GM21619 (cell line): ENCODE results near the gene DMRTC1B.
"Not testable (repeated sequence)": the region's sequence is repeated elsewhere in the genome, so short reads cannot be mapped to it uniquely, and the experiment has no call there.

Experiments used
- ATAC-seq: cut with Tn5 transposase; IDR thresholded peaks from one replicate; pipeline ENCODE4 v1.9.1; 2021; ENCODE audit not compliant: unreplicated experiment

The DMRTC1B gene, protein sequence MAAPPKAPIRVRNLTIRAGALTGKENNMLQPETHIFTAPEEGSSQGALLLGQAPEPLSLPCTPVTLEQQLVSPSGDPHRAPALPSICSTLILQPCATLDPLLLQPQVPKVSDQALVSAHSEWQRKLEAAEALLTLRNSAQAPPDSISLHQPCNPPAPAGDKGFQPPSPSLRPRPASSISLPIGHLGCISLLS

DNA sequence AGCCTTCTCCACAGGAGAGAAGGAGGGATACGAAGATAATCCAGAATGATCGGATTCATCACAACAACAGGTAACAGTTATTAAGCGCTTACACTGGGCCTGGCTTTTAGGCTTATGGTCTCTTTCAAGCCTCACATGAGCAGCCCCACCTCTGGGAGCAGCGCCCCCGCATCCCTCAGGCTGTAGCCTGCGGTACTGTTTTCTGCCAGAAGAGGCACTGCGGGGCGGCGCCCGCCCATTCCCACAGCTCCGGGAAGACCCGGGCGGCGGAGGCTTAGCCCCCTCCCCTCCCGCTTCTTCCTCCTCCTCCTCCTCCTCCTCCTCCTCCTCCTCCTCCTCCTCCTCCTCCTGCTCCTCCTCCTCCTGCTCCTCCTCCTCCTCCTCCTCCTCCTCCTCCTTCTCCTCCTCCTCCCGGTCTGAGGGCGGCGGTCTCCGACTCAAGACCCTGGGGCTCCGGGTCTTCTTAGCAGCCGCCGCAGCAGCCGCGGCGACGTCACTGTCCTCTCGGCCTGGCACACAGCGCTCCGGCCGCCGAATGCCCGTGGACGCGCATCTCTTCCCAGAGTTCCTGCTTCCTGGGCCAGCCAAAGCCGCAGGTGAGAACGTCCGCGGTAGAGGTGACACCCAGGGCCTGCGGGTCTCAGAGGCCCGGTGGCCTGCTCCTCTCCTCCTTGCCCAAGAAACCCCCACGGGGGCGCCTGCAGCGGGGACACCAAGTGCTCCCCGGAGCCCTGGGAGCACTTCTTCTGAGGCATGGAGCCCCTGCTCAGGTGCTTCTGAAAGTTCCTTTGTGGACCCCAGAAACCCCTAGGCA, at the start of gene DMRTC1B:
TSS of gene DMRTC1B (plus strand) at position 238 of the 814 bp plus-strand sequence. CDS start 68,246 bp downstream, outside the sequence.
- peak; percentile 77 for ATAC-seq

DNA sequence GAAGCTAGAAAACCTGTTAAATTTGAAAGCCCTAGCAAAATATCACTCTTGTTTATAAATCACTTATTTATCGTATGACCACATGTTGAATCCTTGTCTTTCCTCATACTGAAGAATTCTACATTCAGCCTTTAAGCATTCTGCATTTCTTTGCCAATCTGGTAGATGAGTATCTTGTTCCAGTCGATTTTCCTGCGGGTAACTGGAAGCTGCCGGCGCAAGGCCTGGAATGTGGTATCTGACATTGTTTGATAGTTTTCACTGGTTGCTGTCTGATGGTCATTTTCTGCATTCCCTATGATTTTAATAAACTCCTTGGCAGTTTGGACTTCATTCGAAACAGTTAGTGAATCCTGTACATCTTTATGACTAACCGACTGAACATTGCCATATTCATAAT, 48.8 kb upstream of the DMRTC1B start:
- ATAC-seq = no peak

DNA sequence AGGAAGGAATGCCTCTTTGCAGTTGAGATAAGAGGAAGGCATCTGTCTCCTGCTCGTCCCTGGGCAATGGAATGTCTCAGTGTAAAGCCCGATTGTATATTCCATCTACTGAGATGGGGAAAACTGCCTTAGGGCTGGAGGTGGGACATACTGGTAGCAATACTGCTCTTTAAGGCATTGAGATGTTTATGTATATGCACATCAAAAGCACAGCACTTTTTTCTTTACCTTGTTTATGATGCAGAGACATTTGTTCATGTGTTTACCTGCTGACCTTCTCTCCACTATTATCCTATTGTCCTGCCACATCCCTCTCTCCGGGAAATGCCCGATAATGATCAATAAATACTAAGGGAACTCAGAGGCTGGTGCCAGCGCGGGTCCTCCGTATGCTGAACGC, 43.1 kb upstream of the DMRTC1B start:
- ATAC-seq = not testable (repeated sequence)

DNA sequence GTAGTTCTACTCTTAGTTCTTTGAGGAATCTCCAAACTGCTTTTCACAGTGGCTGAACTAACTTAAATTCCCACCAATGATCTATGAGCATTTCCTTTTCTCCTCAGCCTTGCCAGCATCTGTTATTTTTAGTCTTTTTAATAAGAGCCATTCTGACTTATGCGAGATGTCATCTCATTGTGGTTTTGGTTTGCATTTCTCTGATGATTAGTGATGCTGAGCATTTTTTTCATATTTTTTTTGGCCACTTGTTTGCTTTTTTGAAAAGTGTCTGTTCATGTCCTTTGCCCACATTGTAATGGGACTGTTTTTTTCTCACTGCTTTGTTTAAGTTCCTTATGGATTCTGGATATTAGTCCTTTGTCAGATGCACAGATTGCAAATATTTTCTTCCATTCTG, 41.1 kb upstream of the DMRTC1B start:
- ATAC-seq = no peak

DNA sequence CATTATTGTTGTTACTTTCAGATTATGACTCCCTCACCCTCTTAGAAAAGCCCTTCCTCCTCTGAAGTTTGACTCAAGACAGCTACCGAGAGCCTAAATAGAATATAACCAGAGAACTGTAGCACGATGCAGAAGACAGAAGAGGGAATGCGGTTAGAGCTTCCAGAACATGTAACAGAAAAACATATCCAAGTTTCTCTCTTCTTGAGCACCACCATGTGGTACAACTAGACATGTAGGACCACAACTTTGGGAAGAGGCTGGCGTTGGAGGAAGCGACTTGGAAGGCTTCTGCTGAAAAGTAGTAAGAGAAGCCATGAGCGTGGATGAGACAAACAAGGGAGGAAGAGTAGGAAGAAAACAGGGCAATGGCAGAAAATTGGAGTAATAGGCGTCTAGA, 31.1 kb upstream of the DMRTC1B start:
- not testable (repeated sequence) for ATAC-seq

DNA sequence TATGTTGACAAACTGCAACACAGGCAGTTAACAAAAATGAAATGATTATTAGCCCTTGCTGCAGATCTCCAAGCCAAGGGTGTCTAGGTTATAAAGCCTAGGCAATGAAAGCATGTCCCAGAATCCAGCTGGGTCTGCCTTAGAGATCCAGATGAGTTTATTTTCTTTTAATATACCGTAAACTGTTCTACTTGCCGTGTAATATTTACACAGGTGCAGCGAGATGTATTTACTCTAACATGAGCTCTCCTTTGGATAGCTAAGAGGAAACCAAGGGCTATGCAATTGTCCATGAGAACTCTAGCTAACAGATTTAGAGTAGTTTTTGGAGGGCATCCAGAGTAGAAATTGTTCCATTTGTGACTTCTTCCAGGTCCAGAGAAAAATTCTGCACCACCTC, 28.1 kb upstream of the DMRTC1B start:
- ATAC-seq = not testable (repeated sequence)

DNA sequence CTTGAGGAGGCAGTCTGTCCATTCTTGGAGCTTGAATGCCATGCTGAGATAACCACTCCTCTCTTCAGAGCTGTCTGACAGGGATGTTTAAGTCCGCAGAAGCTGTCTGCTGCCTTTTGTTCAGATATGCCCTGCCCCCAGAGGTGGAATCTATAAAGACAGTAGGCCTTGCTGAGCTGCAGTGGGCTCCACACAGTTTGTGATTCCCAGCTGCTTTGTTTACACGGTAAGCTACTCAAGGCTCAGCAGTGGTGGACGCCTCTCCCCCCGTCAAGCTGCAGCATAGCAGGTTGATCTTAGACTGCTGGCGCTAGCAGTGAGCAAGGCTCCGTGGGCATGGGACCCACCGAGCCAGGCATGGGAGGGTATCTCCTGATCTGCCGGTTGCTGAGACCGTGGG, 16.2 kb upstream of the DMRTC1B start:
- ATAC-seq = not testable (repeated sequence)

DNA sequence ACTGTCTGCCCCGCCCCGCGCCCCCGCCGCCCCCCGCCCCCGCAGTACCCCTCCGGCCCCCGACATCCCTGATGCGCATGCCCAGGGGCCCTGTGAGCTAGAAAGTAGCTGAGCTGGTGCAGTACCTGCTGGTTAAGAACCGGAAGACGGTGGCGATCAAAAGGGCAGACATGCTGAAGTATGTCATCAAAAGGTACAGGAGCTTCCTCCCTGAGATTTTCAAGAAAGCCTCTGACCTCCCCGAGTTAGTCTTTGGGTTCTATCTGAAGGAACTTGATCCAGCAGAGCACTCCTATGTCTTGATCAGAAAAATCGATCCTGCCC, 739 bp downstream of the DMRTC1B start:
- peak; percentile 74 for ATAC-seq

DNA sequence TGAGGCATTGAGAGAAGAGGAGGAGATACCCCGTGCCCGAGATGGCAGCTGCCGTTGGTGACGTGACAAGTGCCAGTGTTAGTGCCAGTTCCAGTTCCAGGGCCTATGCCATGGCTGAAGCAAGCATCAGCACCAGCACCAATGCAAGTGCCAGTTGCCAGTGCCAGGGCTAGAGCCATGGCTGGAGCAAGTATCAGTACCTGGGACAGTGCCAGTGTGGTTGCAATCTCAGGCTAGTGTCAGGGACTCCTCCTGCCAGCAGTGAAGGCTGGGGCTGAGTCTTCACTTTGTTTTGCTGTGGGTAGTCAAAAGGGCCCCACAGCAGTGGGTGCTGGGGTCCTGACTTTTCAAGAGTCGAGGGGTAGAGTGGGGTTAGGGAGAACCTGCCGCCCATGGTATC, 1.5 kb downstream of the DMRTC1B start:
- not testable (repeated sequence) for ATAC-seq

DNA sequence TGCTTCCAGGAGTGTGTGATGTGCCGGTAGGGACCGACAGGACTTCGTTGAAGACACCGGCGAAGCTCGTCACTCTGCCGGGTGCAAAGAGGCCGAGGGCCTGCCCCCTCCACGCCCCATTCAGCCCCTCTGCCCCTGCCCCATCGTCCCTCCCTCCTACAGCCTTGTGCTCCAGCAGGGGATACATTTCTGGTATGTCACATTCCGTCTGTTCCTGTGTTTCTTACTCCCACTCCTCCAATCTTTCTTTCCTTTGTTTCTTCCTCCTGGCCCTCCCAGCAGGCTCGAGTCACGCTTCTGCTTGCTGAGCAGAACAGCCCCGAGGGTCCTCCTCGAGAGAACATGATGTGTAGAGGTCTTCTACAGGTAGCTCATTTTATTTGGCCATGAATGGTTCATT, 5.9 kb downstream of the DMRTC1B start, which contains the start of gene FAM236B:
TSS of gene FAM236B (minus strand) at position 101 of the 400 bp plus-strand sequence. CDS start at position 1, 100 bp downstream.
- not testable (repeated sequence) for ATAC-seq

DNA sequence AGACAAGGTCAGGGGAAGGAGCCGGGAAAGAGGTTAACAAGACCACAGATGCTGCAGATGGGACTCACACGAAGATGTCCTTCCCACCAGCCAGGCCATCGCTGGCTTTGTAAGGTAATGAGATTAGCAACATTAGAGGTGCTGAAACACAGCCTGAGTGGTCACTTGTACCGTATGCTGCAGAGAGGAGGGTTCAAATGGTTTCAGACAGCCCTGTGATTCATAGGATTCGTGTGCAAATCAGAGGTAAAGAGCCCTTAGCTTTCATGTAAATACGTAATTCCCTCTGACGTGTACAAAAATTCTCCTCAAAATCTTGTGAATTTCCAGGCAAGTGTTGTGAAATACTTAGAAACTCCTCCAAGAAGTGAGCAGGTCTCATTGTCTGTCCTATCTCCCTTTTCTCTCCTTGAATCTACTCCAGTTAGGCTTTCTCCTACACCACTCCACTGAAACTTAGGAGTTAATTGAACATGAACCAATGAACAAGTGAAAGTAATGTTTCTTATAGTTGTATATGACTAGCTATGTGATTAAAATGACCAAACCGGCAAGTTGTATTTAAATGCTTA, 6.8 kb downstream of the DMRTC1B start:
- ATAC-seq = not testable (repeated sequence)

DNA sequence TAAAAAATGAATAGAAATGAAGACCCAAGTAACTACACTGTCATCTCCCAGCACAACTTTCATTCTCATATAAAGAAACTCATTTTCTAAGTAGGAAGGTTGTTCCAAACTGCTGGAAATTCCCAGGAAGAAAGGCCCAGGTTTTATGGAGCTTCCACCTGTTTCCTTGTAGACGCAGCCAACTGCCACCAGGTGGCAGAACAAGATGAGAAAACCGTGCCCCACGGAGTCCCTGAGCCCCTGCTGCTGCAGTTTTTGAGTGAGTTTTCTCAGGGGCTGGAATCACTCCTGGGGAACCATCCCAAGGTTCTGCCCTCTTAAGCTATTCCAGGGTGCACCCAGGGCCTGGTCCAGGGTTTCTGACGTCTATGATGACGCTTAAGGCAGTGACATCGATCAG, 7.3 kb downstream of the DMRTC1B start:
- ATAC-seq = not testable (repeated sequence)

DNA sequence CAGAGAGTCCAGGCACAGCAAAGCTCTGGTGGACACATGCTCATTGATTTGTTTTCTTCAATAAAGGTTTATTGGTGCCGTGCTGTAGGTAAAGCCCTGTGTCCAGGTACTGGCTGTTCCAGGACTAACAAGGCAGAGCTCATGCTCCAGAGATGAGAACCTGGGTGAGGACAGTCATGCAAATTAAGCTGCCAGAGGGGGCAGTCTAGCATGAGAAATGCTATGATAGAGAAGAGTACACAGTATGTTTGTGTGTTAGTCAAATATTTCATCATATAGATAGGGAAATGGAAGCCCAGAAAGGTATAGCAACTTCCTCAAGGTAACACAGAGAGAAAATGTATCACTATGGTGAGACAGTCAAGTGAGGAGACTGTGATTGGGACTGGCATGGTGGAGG, 11.5 kb downstream of the DMRTC1B start:
- not testable (repeated sequence) for ATAC-seq

DNA sequence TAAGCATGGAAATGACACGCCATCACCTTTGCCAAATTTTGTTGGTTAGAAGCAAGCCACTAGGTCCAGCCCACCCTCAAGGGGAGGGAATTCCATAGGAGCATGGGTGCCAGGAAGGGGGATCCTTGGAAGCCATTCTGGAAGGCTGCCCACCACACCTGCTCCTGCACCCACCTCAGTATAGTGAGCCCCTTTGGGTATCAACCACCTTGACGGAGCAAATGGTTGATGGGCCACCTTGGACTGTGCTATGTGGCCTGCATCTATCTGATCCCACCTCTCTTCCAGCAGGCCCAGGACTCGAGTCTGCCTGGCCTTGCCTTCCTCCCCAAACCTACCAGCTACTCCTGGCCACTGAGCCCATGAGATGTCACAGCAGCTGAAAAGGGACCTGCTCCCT, 13.7 kb downstream of the DMRTC1B start:
- not testable (repeated sequence) for ATAC-seq

DNA sequence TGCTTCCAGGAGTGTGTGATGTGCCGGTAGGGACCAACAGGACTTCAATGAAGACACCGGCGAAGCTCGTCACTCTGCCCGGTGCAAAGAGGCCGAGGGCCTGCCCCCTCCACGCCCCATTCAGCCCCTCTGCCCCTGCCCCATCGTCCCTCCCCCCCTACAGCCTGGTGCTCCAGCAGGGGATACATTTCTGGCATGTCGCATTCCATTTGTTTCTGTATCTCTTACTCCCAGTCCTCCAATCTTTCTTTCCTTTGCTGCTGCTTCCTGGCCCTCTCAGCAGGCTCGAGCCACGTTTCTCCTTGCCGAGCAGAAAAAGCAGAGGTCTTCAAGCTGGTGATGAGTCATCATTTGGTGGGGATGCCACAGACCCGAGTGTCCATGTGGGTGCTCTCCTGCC, 31.4 kb downstream of the DMRTC1B start, which contains the start of gene FAM236D:
TSS of gene FAM236D (minus strand) at position 101 of the 400 bp plus-strand sequence. CDS start at position 1, 100 bp downstream.
- ATAC-seq = not testable (repeated sequence)

DNA sequence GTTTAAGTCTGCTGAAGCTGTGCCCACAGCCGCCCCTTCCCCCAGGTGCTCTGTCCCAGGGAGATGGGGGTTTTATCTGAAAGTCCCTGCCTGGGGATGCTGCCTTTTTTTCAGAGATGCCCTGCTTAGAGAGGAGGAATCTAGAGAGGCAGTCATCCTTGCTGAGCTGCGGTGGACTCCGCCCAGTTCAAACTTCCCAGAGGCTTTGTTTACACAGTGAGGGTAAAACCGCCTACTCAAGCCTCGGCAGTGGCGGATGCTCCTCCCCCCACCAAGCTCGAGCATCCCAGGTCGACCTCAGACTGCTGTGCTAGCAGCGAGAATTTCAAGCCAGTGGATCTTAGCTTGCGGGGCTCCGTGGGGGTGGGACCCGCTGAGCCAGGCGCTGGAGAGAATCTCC, 54.0 kb downstream of the DMRTC1B start:
- ATAC-seq = not testable (repeated sequence)

DNA sequence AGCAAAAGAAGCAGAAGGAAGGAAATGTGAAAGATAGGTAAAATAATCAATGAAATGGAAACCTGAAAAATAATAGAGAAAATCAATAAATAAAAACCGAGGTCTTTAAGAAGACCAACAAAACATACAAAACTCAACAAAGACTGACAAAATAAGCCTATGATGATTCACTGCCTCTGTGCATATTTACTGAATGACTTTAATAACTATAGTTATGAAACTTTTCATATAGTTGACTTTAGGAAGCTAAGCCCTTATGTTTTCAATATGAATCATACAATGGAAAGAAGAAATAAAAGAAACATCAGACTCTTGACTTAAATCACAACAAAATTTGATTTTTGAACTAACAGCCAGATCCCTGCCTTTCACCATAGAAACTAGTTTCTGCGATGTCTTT, 60.8 kb downstream of the DMRTC1B start:
- not testable (repeated sequence) for ATAC-seq

DNA sequence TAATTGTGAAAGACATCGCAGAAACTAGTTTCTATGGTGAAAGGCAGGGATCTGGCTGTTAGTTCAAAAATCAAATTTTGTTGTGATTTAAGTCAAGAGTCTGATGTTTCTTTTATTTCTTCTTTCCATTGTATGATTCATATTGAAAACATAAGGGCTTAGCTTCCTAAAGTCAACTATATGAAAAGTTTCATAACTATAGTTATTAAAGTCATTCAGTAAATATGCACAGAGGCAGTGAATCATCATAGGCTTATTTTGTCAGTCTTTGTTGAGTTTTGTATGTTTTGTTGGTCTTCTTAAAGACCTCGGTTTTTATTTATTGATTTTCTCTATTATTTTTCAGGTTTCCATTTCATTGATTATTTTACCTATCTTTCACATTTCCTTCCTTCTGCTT, 106.2 kb downstream of the DMRTC1B start:
- not testable (repeated sequence) for ATAC-seq

DNA sequence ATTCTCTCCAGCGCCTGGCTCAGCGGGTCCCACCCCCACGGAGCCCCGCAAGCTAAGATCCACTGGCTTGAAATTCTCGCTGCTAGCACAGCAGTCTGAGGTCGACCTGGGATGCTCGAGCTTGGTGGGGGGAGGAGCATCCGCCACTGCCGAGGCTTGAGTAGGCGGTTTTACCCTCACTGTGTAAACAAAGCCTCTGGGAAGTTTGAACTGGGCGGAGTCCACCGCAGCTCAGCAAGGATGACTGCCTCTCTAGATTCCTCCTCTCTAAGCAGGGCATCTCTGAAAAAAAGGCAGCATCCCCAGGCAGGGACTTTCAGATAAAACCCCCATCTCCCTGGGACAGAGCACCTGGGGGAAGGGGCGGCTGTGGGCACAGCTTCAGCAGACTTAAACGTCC, 113.0 kb downstream of the DMRTC1B start:
- ATAC-seq = not testable (repeated sequence)
